HG02759 (cell line): ENCODE data around the gene DRD1.
"Not testable (repeated sequence)": the region's sequence is repeated elsewhere in the genome, so short reads cannot be mapped to it uniquely, and the experiment has no call there.

Experiments
- ATAC-seq: cut with Tn5 transposase; IDR thresholded peaks from one replicate; pipeline ENCODE4 v1.9.1; 2021; ENCODE audit warnings: mild to moderate bottlenecking, moderate library complexity; ENCODE audit not compliant: unreplicated experiment

The DRD1 gene

GRCh38 chr5:175434800-175435199 lies 9.2 kb downstream of the DRD1 start:
- ATAC-seq: no peak

- no peak for ATAC-seq
These were observed 16.2 kb downstream of the DRD1 start for GRCh38 chr5:175427762-175428161.

- ATAC-seq: not testable (repeated sequence)
These were observed 19.4 kb downstream of the DRD1 start for GRCh38 chr5:175424594-175424993.

GRCh38 chr5:175422058-175422457 lies 21.9 kb downstream of the DRD1 start:
- ATAC-seq: no peak

GRCh38 chr5:175420383-175420782 lies 23.6 kb downstream of the DRD1 start:
- no peak for ATAC-seq

- ATAC-seq: no peak
These were observed 25.7 kb downstream of the DRD1 start for GRCh38 chr5:175418251-175418650.

- ATAC-seq: no peak
These were observed 26.6 kb downstream of the DRD1 start for GRCh38 chr5:175417384-175417783.

GRCh38 chr5:175415303-175415702 lies 28.7 kb downstream of the DRD1 start:
- ATAC-seq: no peak

- ATAC-seq: no peak
These were observed 33.1 kb downstream of the DRD1 start for GRCh38 chr5:175410926-175411325.

GRCh38 chr5:175406300-175406699 lies 37.7 kb downstream of the DRD1 start:
- ATAC-seq: no peak

GRCh38 chr5:175397590-175398297 lies 46.2 kb downstream of the DRD1 start:
- ATAC-seq: not testable (repeated sequence)

GRCh38 chr5:175395430-175395829 lies 48.6 kb downstream of the DRD1 start:
- ATAC-seq: not testable (repeated sequence)

GRCh38 chr5:175394601-175395000 lies 49.4 kb downstream of the DRD1 start:
- no peak for ATAC-seq

GRCh38 chr5:175393897-175394296 lies 50.1 kb downstream of the DRD1 start:
- ATAC-seq: no peak

GRCh38 chr5:175392236-175392635 lies 51.7 kb downstream of the DRD1 start:
- ATAC-seq: no peak

GRCh38 chr5:175390352-175391083 lies 53.5 kb downstream of the DRD1 start:
- no peak for ATAC-seq
